ENCODE results near the gene DAPK1. TPM values are rescaled to one million over a fixed set of nuclear protein-coding genes. Genes with fewer than 3 reads are reported as not detected.

Gene DAPK1
- total and polyA plus RNA-seq, 2 donors (not counting 3 experiments of a cell fraction or from before 2014, with no cell fraction given) = 58.9 to 119 TPM

DNA sequence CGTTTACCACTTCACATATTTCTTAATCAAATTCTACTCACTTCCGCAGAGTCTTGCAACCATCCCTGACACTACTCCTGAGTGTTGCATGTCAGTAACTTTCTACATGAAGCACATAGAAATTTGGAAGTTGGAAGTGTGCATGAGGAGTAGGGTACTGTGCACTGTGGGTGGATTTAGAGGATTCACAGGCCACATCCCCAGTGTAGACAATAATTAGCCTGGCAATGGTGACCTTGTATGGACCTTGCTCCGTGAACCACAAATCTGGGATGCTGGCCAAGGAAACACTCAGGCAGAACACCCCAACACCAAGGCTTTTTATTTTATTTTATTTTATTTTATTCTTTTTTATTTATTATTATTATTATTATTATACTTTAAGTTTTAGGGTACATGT lies 253.8 kb downstream of the DAPK1 start:
- H3K79me2 ChIP-seq (ENCODE audit: control insufficient read depth, insufficient read depth, low read length) = no peaks in the 10 kb centered on the region
- ChIA-PET CTCF (no interaction called here), POLR2A (no interaction called here)
- H2AFZ ChIP-seq (ENCODE audit: low read depth, low read length) = no peak overlapping the region
- dilution Hi-C loops (cut with MboI; ENCODE audit: extremely low pct_ligation_motif_present, low sequenced_read_pairs) (no loop called here), intact Hi-C loops (cut with micrococcal nuclease) (no loop called here)
- no peak for TF ChIP-seq JUN (IDR thresholded peaks at IDR 0.05; ENCODE audit: borderline replicate concordance, insufficient read depth, insufficient read length, low read depth)
- no peak for TF ChIP-seq FOS (IDR thresholded peaks at IDR 0.05; ENCODE audit: borderline replicate concordance, insufficient read depth, low read length)
- no peak for TF ChIP-seq EZH2 (IDR thresholded peaks at IDR 0.05; ENCODE audit: borderline replicate concordance, low read depth, low read length, severe bottlenecking)
- TF ChIP-seq, protein P1, sequence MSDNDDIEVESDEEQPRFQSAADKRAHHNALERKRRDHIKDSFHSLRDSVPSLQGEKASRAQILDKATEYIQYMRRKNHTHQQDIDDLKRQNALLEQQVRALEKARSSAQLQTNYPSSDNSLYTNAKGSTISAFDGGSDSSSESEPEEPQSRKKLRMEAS (IDR thresholded peaks at IDR 0.05; ENCODE audit: insufficient read depth, insufficient read length) = no peak
- TF ChIP-seq POLR2A (IDR thresholded peaks at IDR 0.05; ENCODE audit: low read depth, low read length) = no peak
- TF ChIP-seq, protein P2, sequence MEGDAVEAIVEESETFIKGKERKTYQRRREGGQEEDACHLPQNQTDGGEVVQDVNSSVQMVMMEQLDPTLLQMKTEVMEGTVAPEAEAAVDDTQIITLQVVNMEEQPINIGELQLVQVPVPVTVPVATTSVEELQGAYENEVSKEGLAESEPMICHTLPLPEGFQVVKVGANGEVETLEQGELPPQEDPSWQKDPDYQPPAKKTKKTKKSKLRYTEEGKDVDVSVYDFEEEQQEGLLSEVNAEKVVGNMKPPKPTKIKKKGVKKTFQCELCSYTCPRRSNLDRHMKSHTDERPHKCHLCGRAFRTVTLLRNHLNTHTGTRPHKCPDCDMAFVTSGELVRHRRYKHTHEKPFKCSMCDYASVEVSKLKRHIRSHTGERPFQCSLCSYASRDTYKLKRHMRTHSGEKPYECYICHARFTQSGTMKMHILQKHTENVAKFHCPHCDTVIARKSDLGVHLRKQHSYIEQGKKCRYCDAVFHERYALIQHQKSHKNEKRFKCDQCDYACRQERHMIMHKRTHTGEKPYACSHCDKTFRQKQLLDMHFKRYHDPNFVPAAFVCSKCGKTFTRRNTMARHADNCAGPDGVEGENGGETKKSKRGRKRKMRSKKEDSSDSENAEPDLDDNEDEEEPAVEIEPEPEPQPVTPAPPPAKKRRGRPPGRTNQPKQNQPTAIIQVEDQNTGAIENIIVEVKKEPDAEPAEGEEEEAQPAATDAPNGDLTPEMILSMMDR (IDR thresholded peaks at IDR 0.05; ENCODE audit: extremely low read depth in 1 of 2, insufficient read depth in 1 of 2, low read depth in 1 of 2, low read length in 2 of 2) = no peak
- no peak for TF ChIP-seq MYC (IDR thresholded peaks at IDR 0.05; ENCODE audit: low read depth, low read length)
- no peak for TF ChIP-seq POLR2AphosphoS5 (IDR thresholded peaks at IDR 0.05; ENCODE audit: insufficient read depth, low read depth, low read length)
- no peak for TF ChIP-seq GATA2 (IDR thresholded peaks at IDR 0.05; ENCODE audit: insufficient read depth, insufficient read length, low read depth, low read length)
- H3K9me1 ChIP-seq (replicated peaks; ENCODE audit: control insufficient read depth, extremely low read depth, insufficient read depth, low read length) = no peaks in the 10 kb centered on the region
- no TSS peak for BruUV-seq (replicated peaks)
- H3K4me3 ChIP-seq (replicated peaks in 1 of 3; ENCODE audit: insufficient read depth in 1 of 3, low read depth in 1 of 3, low read length in 3 of 3) = no peak overlapping the region
- no peak overlapping the region for H3K9ac ChIP-seq (replicated peaks; ENCODE audit: extremely low read depth, insufficient read depth, low read length)
- no peaks in the 10 kb centered on the region for H4K20me1 ChIP-seq (replicated peaks; ENCODE audit: control insufficient read depth, extremely low read depth, insufficient read depth, low read length)
- no peaks in the 10 kb centered on the region for H3K9me3 ChIP-seq (replicated peaks; ENCODE audit: control insufficient read depth, insufficient read depth, low read length)
- no peaks in the 10 kb centered on the region for H3K27me3 ChIP-seq (ENCODE audit: control insufficient read depth in 2 of 2, insufficient read depth in 2 of 2, low read length in 2 of 2)
- H3K4me1 ChIP-seq (ENCODE audit: control insufficient read depth, extremely low read depth, insufficient read depth, low read length) = peaks cover 13% of the 10 kb centered on the region
- no peak for FAIRE-seq
- H3K36me3 ChIP-seq (ENCODE audit: control insufficient read depth in 2 of 2, extremely low read depth in 1 of 2, insufficient read depth in 2 of 2, low read length in 2 of 2) = no peaks in the 10 kb centered on the region
- no peak overlapping the region for H3K4me2 ChIP-seq (ENCODE audit: insufficient read depth, low read length)
- no peak overlapping the region for H3K27ac ChIP-seq (ENCODE audit: insufficient read depth, low read depth, low read length)
- DNase-seq (ENCODE audit: low read depth, low spot score) = no peak
